ENCODE results near the gene ATP4B.

- TF ChIP-seq EZH2 (optimal IDR thresholded peaks at IDR 0.05; ENCODE audit: low read depth, low read length): no peak
- TF ChIP-seq CTCF (IDR thresholded peaks at IDR 0.05; ENCODE audit: low read length): no peak
- no peak for TF ChIP-seq EZH2phosphoT487 (IDR thresholded peaks at IDR 0.05; ENCODE audit: low read length)
Measured at GRCh38 chr13:113607056-113607888, 50.7 kb downstream of the ATP4B start.

All from MM.1S (cell line).